DOHH2 (cell line): ENCODE measurements around the gene MYDGF.

Experiments used
- CTCF ChIP-seq: fragments of 200-600 bp; sonication (generic); IDR thresholded peaks from one replicate; pipeline ENCODE4 v1.5.1; 2014; ENCODE audit warnings: antibody characterized with exemption, mild to moderate bottlenecking, low read depth, low read length; ENCODE audit not compliant: poor library complexity, severe bottlenecking
- EZH2phosphoT487 ChIP-seq: fragments of 200-600 bp; sonication (generic); IDR thresholded peaks from 2 replicates; pipeline ENCODE4 v1.6.1; 2017; ENCODE audit warnings: borderline replicate concordance, mild to moderate bottlenecking, antibody characterized with exemption, low read length, moderate library complexity, mixed read lengths

- TF ChIP-seq CTCF (no peak), EZH2phosphoT487 (no peak)
These were observed 47.2 kb upstream of the MYDGF start for GRCh38 chr19:4717191-4717965.
